Lung (tissue), 12 donors: ENCODE results near the gene GAPT. TPM values are rescaled to one million over a fixed set of nuclear protein-coding genes. Genes with fewer than 3 reads are reported as not detected.

ENCODE experiments used
- ATAC-seq: fragments of 200-7000 bp; cut with Tn5 transposase; one replicate; pipeline ENCODE4 v1.9.1; 2020; ENCODE audit warnings: moderate number of reproducible peaks; ENCODE audit not compliant: insufficient read depth, low FRiP score
- DNase-seq, 3 donors: peaks; one replicate each; pipeline ENCODE4 v3.0.0-alpha.2; 2013 to 2017
- H3K27ac ChIP-seq, 2 donors: one replicate each; pipeline ENCODE4 v1.5.1; 2013; ENCODE audit warnings: mild to moderate bottlenecking in 2 of 2, moderate library complexity in 2 of 2, control low read depth in 1 of 2, inconsistent platforms in 1 of 2, low read depth in 1 of 2, low read length in 1 of 2
- H3K27me3 ChIP-seq, 3 donors: one replicate each; pipeline ENCODE4 v1.5.1; 2013; ENCODE audit warnings: low read length in 2 of 3; ENCODE audit not compliant: control insufficient read depth in 3 of 3, insufficient read depth in 3 of 3
- H3K36me3 ChIP-seq, 4 donors: one replicate each; pipeline ENCODE4 v1.5.1; 2013; ENCODE audit warnings: low read length in 4 of 4, mild to moderate bottlenecking in 1 of 4, moderate library complexity in 1 of 4; ENCODE audit not compliant: control insufficient read depth in 4 of 4, insufficient read depth in 4 of 4
- H3K4me1 ChIP-seq, 5 donors: one replicate each; pipeline ENCODE4 v1.5.1; 2013; ENCODE audit warnings: low read length in 5 of 5, mild to moderate bottlenecking in 2 of 5, moderate library complexity in 1 of 5; ENCODE audit not compliant: control insufficient read depth in 5 of 5, insufficient read depth in 5 of 5
- H3K4me3 ChIP-seq: one replicate; pipeline ENCODE4 v1.5.1; 2013; ENCODE audit warnings: mild to moderate bottlenecking, control low read depth, moderate library complexity
- H3K9ac ChIP-seq, 2 donors: one replicate each; pipeline ENCODE4 v1.5.1; 2013; ENCODE audit warnings: low read length in 2 of 2, control low read depth in 1 of 2; ENCODE audit not compliant: insufficient read depth in 1 of 2
- H3K9me3 ChIP-seq, 4 donors: one replicate each; pipeline ENCODE4 v1.5.1; 2013; ENCODE audit warnings: low read length in 3 of 4, mild to moderate bottlenecking in 1 of 4, moderate library complexity in 1 of 4; ENCODE audit not compliant: control insufficient read depth in 4 of 4, insufficient read depth in 3 of 4
- WGBS, 2 donors: extraction: QIAGEN DNeasy Blood & Tissue Kit; methylation state at CpG; one replicate each; pipeline ENCODE4 v1.1.7; 2013; 5-methylcytosine and 5-hydroxymethylcytosine counted together
- polyA plus RNA-seq, 2 donors: library from polyadenylated mRNA; stranded (reverse); fragments of 200-250 nt; gene quantifications; one replicate each; pipeline ENCODE4 v1.2.1, GENCODE V29; 2013
- total RNA-seq, 2 donors: library from RNA; depleted of rRNA in 1 of 2; stranded (reverse); fragments of >200 nt in 1 of 2; gene quantifications; one replicate each; pipeline ENCODE4 v1.2.1, GENCODE V29; 2014 to 2021
- TF ChIP-seq, protein P1 (sequence below): IDR thresholded peaks from 2 replicates; pipeline ENCODE4 v1.5.1; 2012; ENCODE audit warnings: mild to moderate bottlenecking; ENCODE audit errors: control extremely low read depth, extremely low read depth
- donor health status: control.
- donor health status: control.
- donor health status: Bipolar disorder and iron deficiency.
- donor health status: healthy.
- donor health status: DM: yes; HTN: yes; CAD: no.

GAPT gene
- total and polyA plus RNA-seq, 4 donors: 4.0 to 20.5 (median 4.6) TPM

DNA sequence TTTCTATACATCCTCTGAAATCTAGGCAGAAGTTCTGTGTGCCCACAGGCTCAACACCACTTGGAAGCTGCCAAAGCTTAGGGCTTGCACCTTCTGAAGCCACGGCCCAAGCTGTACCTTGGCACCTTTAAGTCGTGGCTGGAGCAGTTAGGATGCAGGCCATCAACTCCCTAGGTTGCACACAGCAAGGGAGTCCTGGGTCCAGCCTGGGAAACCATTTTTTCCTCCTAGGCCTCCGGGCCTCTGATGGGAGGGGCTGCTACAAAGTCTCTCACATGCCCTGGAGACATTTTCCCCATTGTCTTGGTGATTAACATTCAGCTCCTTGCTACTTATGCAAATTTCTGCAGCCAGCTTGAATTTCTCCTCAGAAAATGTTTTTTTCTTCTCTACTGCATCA, 15.8 kb upstream of the GAPT start:
- H3K9ac ChIP-seq: no peak overlapping the region
- peaks cover 0 to 5% (median 0%) of the 10 kb centered on the region in 4 donors for H3K9me3 ChIP-seq
- ATAC-seq (no peak), DNase-seq (no peak)
- H3K27ac ChIP-seq: no peak overlapping the region
- H3K4me1 ChIP-seq: peaks cover 0 to 2% (median 0%) of the 10 kb centered on the region in 5 donors
- TF ChIP-seq, protein P1, sequence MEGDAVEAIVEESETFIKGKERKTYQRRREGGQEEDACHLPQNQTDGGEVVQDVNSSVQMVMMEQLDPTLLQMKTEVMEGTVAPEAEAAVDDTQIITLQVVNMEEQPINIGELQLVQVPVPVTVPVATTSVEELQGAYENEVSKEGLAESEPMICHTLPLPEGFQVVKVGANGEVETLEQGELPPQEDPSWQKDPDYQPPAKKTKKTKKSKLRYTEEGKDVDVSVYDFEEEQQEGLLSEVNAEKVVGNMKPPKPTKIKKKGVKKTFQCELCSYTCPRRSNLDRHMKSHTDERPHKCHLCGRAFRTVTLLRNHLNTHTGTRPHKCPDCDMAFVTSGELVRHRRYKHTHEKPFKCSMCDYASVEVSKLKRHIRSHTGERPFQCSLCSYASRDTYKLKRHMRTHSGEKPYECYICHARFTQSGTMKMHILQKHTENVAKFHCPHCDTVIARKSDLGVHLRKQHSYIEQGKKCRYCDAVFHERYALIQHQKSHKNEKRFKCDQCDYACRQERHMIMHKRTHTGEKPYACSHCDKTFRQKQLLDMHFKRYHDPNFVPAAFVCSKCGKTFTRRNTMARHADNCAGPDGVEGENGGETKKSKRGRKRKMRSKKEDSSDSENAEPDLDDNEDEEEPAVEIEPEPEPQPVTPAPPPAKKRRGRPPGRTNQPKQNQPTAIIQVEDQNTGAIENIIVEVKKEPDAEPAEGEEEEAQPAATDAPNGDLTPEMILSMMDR: no peak
- 78 to 100% methylated on average over 3 of the region's 3 CpGs for WGBS, 2 donors
- H3K36me3 ChIP-seq: no peaks in the 10 kb centered on the region
- H3K27me3 ChIP-seq: no peaks in the 10 kb centered on the region
- H3K4me3 ChIP-seq: no peak overlapping the region

DNA sequence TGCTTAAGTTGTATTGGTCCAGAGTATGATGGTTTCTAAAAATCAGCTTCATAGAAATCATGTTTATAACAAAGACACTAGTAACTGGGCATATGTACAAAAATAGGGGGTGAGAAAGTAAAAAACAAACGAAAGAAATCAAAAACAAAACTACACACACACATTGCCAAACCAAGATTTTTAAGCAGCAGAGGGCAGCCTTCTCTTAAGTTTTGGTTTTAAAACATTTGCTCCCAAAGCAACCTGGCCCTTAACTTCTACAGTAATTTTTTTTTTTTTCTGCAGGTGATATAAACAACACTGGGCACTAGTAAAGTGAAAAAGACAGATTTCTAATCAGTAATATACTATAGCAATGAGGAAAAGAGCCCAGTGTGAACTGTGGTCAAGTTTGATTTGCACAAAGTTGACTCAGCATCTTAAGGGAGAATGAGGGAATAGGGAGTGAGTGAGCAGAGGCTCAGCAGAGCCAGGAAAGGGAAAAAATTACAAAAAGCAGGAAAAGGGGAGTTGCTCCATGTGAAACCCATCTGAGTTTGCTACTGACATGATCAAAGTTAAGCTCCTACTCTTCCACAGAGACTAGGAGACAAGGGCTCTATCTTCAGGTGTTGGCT, 13.4 kb upstream of the GAPT start:
- no peak overlapping the region for H3K9ac ChIP-seq
- H3K27me3 ChIP-seq: no peaks in the 10 kb centered on the region
- no peak overlapping the region for H3K27ac ChIP-seq
- no peaks in the 10 kb centered on the region for H3K36me3 ChIP-seq
- peaks cover 0 to 6% (median 0%) of the 10 kb centered on the region in 5 donors for H3K4me1 ChIP-seq
- peak in 2 of 3 donors; percentile 69 to 70 for DNase-seq
- H3K4me3 ChIP-seq: no peak overlapping the region
- 23 to 33% methylated on average over 1 of the region's 1 CpG for WGBS, 2 donors
- TF ChIP-seq, protein P1: no peak
- ATAC-seq: no peak
- H3K9me3 ChIP-seq: peaks cover 0 to 10% (median under 1%) of the 10 kb centered on the region in 4 donors

DNA sequence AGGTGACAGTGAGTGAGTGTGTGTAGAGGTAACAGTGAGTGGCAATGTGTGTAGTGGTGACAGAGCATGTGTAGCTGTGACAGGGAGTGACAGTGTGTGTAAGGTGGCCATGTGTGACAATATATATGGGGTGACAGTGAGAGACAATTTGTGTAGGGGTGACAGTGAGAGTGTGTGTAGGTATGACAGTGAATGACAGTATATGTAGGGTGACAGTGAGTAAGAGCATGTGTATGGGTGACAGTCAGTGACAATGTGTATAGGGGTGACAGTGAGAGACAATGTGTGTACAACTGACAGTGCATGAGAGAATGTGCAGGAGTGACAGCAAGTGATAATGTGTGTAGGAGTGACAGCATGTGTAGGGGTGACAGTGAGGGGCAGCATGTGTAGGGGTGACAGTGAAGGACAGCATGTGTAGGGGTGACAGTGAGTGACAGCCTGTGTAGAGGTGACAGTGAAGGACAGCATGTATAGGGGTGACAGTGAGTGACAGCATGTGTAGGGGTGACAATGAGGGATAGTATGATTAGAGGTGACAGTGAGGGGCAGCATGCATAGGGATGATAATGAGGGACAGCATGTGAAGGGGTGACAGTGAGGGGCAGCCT, 10.1 kb upstream of the GAPT start:
- Histone ChIP-seq H3K27ac (no peak overlapping the region), H3K4me1 (peaks cover 0 to 6% (median 0%) of the 10 kb centered on the region in 5 donors), H3K9me3 (peaks cover 0 to 5% (median under 1%) of the 10 kb centered on the region in 4 donors), H3K27me3 (no peaks in the 10 kb centered on the region), H3K9ac (no peak overlapping the region), H3K36me3 (no peaks in the 10 kb centered on the region), H3K4me3 (no peak overlapping the region)
- ATAC-seq: no peak
- TF ChIP-seq, protein P1: no peak
- DNase-seq: no peak
